ENCODE results near the gene KRT2.

KRT2 gene

GRCh38 chr12:52662093-52662917 is 10.3 kb upstream of the KRT2 start:
- no peak for DNase-seq

GRCh38 chr12:52661668-52662067 is 9.7 kb upstream of the KRT2 start:
- no peak for DNase-seq

- DNase-seq: no peak
Measured at GRCh38 chr12:52660934-52661499, 9.0 kb upstream of the KRT2 start.

- DNase-seq: no peak
Measured at GRCh38 chr12:52659951-52660350, 7.9 kb upstream of the KRT2 start.

GRCh38 chr12:52659395-52659794 is 7.4 kb upstream of the KRT2 start:
- no peak for DNase-seq

- DNase-seq: no peak
Measured at GRCh38 chr12:52658196-52658595, 6.2 kb upstream of the KRT2 start.

GRCh38 chr12:52657250-52657902 is 5.4 kb upstream of the KRT2 start:
- no peak for DNase-seq

- no peak for DNase-seq
Measured at GRCh38 chr12:52656616-52657015, 4.6 kb upstream of the KRT2 start.

GRCh38 chr12:52655720-52656124 is 3.7 kb upstream of the KRT2 start:
- DNase-seq: no peak

GRCh38 chr12:52655251-52655650 is 3.2 kb upstream of the KRT2 start:
- DNase-seq: no peak

- no peak for DNase-seq
Measured at GRCh38 chr12:52650520-52651081, 1.4 kb downstream of the KRT2 start.

GRCh38 chr12:52649066-52649465 is 2.9 kb downstream of the KRT2 start:
- no peak for DNase-seq

- DNase-seq: no peak
Measured at GRCh38 chr12:52648012-52648550, 3.9 kb downstream of the KRT2 start.

- no peak for DNase-seq
Measured at GRCh38 chr12:52647601-52648000, 4.4 kb downstream of the KRT2 start.

- no peak for DNase-seq
Measured at GRCh38 chr12:52646613-52647012, 5.4 kb downstream of the KRT2 start.

- DNase-seq: no peak
Measured at GRCh38 chr12:52645982-52646381, 6.0 kb downstream of the KRT2 start.

- DNase-seq: no peak
Measured at GRCh38 chr12:52645120-52645761, 6.8 kb downstream of the KRT2 start.

- DNase-seq: no peak
Measured at GRCh38 chr12:52644078-52644415, 8.0 kb downstream of the KRT2 start.

GRCh38 chr12:52643233-52644077 is 8.6 kb downstream of the KRT2 start:
- no peak for DNase-seq

GRCh38 chr12:52641468-52641867 is 10.5 kb downstream of the KRT2 start:
- DNase-seq: no peak

GRCh38 chr12:52637299-52637698 is 14.7 kb downstream of the KRT2 start:
- DNase-seq: no peak

GRCh38 chr12:52636592-52637258 is 15.3 kb downstream of the KRT2 start:
- no peak for DNase-seq
